Stomach (tissue), 9 donors: ENCODE measurements around the gene CD9. TPM values are rescaled to one million over a fixed set of nuclear protein-coding genes. Genes with fewer than 3 reads are reported as not detected.

Experiments used
- DNase-seq, 2 donors: peaks; one replicate each; pipeline versions ENCODE4 v3.0.0 to v3.0.0-alpha.2; 2013 to 2019
- H3K27ac ChIP-seq, 5 donors: fragments of 200-600 bp in 4 of 5; sonication (generic) in 4 of 5; one replicate each; pipeline ENCODE4 v1.5.1; 2013 to 2019; ENCODE audit warnings: mild to moderate bottlenecking in 1 of 5, moderate library complexity in 1 of 5
- H3K27me3 ChIP-seq, 3 donors: fragments of 200-600 bp; sonication (generic); one replicate each; pipeline ENCODE4 v1.5.1; 2017 to 2019; ENCODE audit warnings: mixed run types in 1 of 3
- H3K36me3 ChIP-seq, 4 donors: fragments of 200-600 bp; sonication (generic); 1 replicate in 3 of 4; 2 replicates in 1 of 4; pipeline ENCODE4 v1.5.1; 2016 to 2019
- H3K4me1 ChIP-seq, 4 donors: fragments of 200-600 bp; sonication (generic); one replicate each; pipeline ENCODE4 v1.5.1; 2016 to 2019
- H3K4me3 ChIP-seq, 4 donors: fragments of 200-600 bp; sonication (generic) in 3 of 4; one replicate each; pipeline ENCODE4 v1.5.1; 2016 to 2019; ENCODE audit warnings: mild to moderate bottlenecking in 1 of 4
- H3K9me3 ChIP-seq, 4 donors: fragments of 200-600 bp; sonication (generic); one replicate each; pipeline ENCODE4 v1.5.1; 2016 to 2019
- EP300 ChIP-seq: sonication (generic); formaldehyde crosslinking; IDR thresholded peaks from one replicate; pipeline ENCODE4 v1.6.1; 2017; ENCODE audit warnings: antibody characterized with exemption
- POLR2A ChIP-seq, 4 donors: fragments of 450-650 bp; IDR thresholded peaks; one replicate each; pipeline ENCODE4 v1.6.1; 2016; ENCODE audit warnings: antibody characterized with exemption in 4 of 4, control low read depth in 2 of 4, mild to moderate bottlenecking in 1 of 4, moderate library complexity in 1 of 4
- POLR2AphosphoS5 ChIP-seq, 3 donors: sonication (generic); formaldehyde crosslinking; IDR thresholded peaks; one replicate each; pipeline ENCODE4 v1.6.1; 2016; ENCODE audit warnings: antibody characterized with exemption in 3 of 3
- WGBS, 5 donors: extraction: QIAGEN DNeasy Blood & Tissue Kit in 3 of 5; methylation state at CpG; one replicate each; pipeline versions ENCODE4 v1.1.5 to v1.1.7; 2013 to 2018; 5-methylcytosine and 5-hydroxymethylcytosine counted together
- intact Hi-C: fragments of 100-400 bp; cut with DNase I; formaldehyde crosslinking; loops from one replicate; pipeline ENCODE4 v1.15.1; 2023; ENCODE audit warnings: low total_unique reads
- polyA plus RNA-seq, 3 donors: library from polyadenylated mRNA; stranded (reverse); fragments of 200-250 nt; gene quantifications; one replicate each; pipeline ENCODE4 v1.2.3, GENCODE V29; 2013
- total RNA-seq, 5 donors: library from RNA; depleted of rRNA; stranded (reverse); fragments of >200 nt; gene quantifications; one replicate each; pipeline versions ENCODE4 v1.1.0 to v1.2.3, GENCODE V29; 2014 to 2016
- TF ChIP-seq, protein P1 (sequence below), 7 experiments: fragments of 450-650 bp in 4 of 7; fragments of 200-600 bp in 3 of 7; sonication (generic) in 3 of 7; IDR thresholded peaks; one replicate each; pipeline ENCODE4 v1.5.1; 2016 to 2019; ENCODE audit warnings: antibody characterized with exemption in 7 of 7, control low read depth in 2 of 7, mild to moderate bottlenecking in 1 of 7
- donor health status: healthy with polysubstance abuse.
- donor health status: Bipolar disorder and iron deficiency.
- donor health status: healthy.

Gene CD9
- total and polyA plus RNA-seq, 8 donors: 51.0 to 421 (median 139) TPM

DNA sequence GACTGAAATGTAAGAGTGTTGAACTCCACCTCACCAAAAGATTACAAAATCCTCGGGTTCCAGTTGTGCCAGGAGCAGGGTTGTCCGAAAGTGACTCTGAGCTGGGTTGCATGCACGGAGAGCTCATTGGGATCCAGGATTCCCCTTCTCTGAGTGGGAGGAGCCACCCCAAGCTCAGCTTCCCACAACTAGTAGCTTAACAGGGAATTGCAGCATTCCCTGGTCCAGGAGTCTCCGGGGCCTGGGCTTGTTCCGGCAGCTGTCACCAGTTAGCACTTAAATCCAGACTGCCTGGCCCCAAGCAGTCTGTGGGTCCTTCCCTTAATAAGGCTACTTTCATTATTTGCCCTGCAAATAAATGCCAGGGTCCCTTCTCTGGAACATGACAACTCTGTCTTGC lies 50.1 kb downstream of the CD9 start:
- intact Hi-C loops: no loop called here
- no peaks in the 10 kb centered on the region for H3K9me3 ChIP-seq
- H3K4me1 ChIP-seq: no peaks in the 10 kb centered on the region
- no peak for DNase-seq
- no peak overlapping the region for H3K27ac ChIP-seq
- H3K27me3 ChIP-seq: no peaks in the 10 kb centered on the region
- H3K36me3 ChIP-seq: no peaks in the 10 kb centered on the region
- no peak overlapping the region for H3K4me3 ChIP-seq
- TF ChIP-seq POLR2A (IDR thresholded peaks at IDR 0.05) (no peak), EP300 (no peak), POLR2AphosphoS5 (IDR thresholded peaks at IDR 0.05) (no peak)
- TF ChIP-seq, protein P1, sequence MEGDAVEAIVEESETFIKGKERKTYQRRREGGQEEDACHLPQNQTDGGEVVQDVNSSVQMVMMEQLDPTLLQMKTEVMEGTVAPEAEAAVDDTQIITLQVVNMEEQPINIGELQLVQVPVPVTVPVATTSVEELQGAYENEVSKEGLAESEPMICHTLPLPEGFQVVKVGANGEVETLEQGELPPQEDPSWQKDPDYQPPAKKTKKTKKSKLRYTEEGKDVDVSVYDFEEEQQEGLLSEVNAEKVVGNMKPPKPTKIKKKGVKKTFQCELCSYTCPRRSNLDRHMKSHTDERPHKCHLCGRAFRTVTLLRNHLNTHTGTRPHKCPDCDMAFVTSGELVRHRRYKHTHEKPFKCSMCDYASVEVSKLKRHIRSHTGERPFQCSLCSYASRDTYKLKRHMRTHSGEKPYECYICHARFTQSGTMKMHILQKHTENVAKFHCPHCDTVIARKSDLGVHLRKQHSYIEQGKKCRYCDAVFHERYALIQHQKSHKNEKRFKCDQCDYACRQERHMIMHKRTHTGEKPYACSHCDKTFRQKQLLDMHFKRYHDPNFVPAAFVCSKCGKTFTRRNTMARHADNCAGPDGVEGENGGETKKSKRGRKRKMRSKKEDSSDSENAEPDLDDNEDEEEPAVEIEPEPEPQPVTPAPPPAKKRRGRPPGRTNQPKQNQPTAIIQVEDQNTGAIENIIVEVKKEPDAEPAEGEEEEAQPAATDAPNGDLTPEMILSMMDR (IDR thresholded peaks at IDR 0.05): no peak
- 55 to 72% (median 63%) methylated on average over 5 of the region's 5 CpGs for WGBS, 5 donors

DNA sequence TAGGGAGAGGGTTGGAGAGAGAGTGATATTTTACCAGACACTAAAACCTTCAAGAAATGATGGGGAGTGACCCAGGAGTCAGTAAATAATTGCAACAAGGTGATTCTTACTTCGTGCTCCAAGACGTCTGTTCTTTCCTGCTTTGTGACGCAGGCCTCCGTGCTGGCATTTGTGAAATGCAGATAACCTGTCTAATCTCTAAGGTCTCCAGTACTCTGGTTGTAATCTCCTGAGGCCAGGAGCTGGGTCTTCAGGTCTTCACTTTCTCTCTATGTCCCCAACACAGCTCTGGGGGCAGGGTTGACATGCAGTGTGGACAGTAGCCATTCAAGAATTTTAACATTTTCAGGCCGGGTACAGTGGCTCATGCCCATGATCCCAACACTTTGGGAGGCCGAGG lies 53.1 kb downstream of the CD9 start:
- WGBS, 5 donors: 50 to 74% (median 58%) methylated on average over 6 of the region's 6 CpGs
- intact Hi-C loops: no loop called here
- H3K27me3 ChIP-seq: no peaks in the 10 kb centered on the region
- DNase-seq: no peak
- no peak overlapping the region for H3K4me3 ChIP-seq
- no peak overlapping the region for H3K27ac ChIP-seq
- H3K4me1 ChIP-seq: no peaks in the 10 kb centered on the region
- H3K9me3 ChIP-seq: peaks cover 0 to 5% (median 0%) of the 10 kb centered on the region in 4 donors
- TF ChIP-seq, protein P1 (IDR thresholded peaks at IDR 0.05): no peak
- no peak for TF ChIP-seq EP300
- no peak for TF ChIP-seq POLR2AphosphoS5 (IDR thresholded peaks at IDR 0.05)
- TF ChIP-seq POLR2A (IDR thresholded peaks at IDR 0.05): no peak
- no peaks in the 10 kb centered on the region for H3K36me3 ChIP-seq

DNA sequence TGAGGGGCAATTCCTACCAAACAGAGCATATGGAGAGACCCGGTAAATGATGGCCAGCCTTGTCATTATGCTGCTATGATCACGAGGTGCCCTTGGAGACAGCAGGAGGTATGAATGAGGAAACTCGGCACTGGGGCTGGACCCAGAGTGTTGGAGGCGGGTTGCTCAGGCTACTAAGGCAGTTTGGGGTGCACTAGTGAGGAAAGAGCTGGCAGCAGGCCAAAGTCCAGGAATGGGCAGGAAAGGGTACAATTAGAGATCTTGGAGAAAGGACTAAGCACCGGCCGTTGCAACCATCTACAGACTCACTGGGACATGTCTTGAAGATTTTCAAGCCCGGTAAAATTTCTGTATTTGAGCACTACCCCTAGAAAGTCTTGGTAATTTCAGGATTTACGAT lies 54.3 kb downstream of the CD9 start:
- Histone ChIP-seq H3K4me3 (no peak overlapping the region), H3K27ac (no peak overlapping the region), H3K9me3 (peaks cover 0 to 6% (median 0%) of the 10 kb centered on the region in 4 donors), H3K36me3 (no peaks in the 10 kb centered on the region), H3K27me3 (no peaks in the 10 kb centered on the region), H3K4me1 (no peaks in the 10 kb centered on the region)
- intact Hi-C loops: no loop called here
- 83 to 92% (median 89%) methylated on average over 8 of the region's 8 CpGs for WGBS, 5 donors
- DNase-seq: no peak
- no peak for TF ChIP-seq POLR2AphosphoS5 (IDR thresholded peaks at IDR 0.05)
- TF ChIP-seq, protein P1 (IDR thresholded peaks at IDR 0.05): no peak
- TF ChIP-seq EP300: no peak
- TF ChIP-seq POLR2A (IDR thresholded peaks at IDR 0.05): no peak

GRCh38 chr12:6257007-6257406 lies 56.8 kb downstream of the CD9 start:
- Histone ChIP-seq H3K4me3 (no peak overlapping the region), H3K9me3 (peaks cover 0 to 6% (median 0%) of the 10 kb centered on the region in 4 donors)
- WGBS, 5 donors: 85 to 93% (median 91%) methylated on average over 6 of the region's 6 CpGs

More at GRCh38 chr12:6257007-6257406, 56.8 kb downstream of the CD9 start:
- intact Hi-C loops: no loop called here
- DNase-seq: no peak
- H3K27me3 ChIP-seq: no peaks in the 10 kb centered on the region
- TF ChIP-seq, protein P1 (IDR thresholded peaks at IDR 0.05): no peak
- TF ChIP-seq POLR2A (IDR thresholded peaks at IDR 0.05) (no peak), POLR2AphosphoS5 (IDR thresholded peaks at IDR 0.05) (no peak), EP300 (no peak)
- no peak overlapping the region for H3K27ac ChIP-seq
- no peaks in the 10 kb centered on the region for H3K36me3 ChIP-seq
- H3K4me1 ChIP-seq: no peaks in the 10 kb centered on the region
